CD4-positive, alpha-beta memory T cell (primary cell): ENCODE results near the gene UNCX. TPM values are rescaled to one million over a fixed set of nuclear protein-coding genes. Genes with fewer than 3 reads are reported as not detected.
"Not testable (repeated sequence)": the region's sequence is repeated elsewhere in the genome, so short reads cannot be mapped to it uniquely, and the experiment has no call there.

ENCODE experiments used
- CTCF ChIA-PET: fragments of 350-600 bp; sonication (Branson Sonifier 250); formaldehyde crosslinking; loops from one replicate; lab custom pipeline; 2021; ENCODE audit warnings: inconsistent platforms; ENCODE audit not compliant: partially characterized antibody; lab: Charles Lee
- POLR2A ChIA-PET: fragments of 350-600 bp; sonication (Branson Sonifier 250); formaldehyde crosslinking; loops from one replicate; lab custom pipeline; 2021; ENCODE audit not compliant: partially characterized antibody; lab: Charles Lee
- DNase-seq, 5 donors: peaks; one replicate each; pipeline versions ENCODE4 v3.0.0 to v3.0.0-alpha.2; 2020 to 2022; ENCODE audit warnings: mixed read lengths in 1 of 5
- H3K27ac ChIP-seq: one replicate; pipeline ENCODE4 v1.7.0; 2013; ENCODE audit warnings: low read depth, low read length
- H3K27me3 ChIP-seq: 2 replicates; pipeline ENCODE4 v1.7.0; 2013; ENCODE audit warnings: mild to moderate bottlenecking, low read length, moderate library complexity; ENCODE audit not compliant: insufficient read depth
- H3K36me3 ChIP-seq: 2 replicates; pipeline ENCODE4 v1.7.0; 2013; ENCODE audit warnings: mild to moderate bottlenecking, low read length, moderate library complexity; ENCODE audit not compliant: insufficient read depth
- H3K4me1 ChIP-seq: 2 replicates; pipeline ENCODE4 v1.7.0; 2013; ENCODE audit warnings: mild to moderate bottlenecking, low read length, moderate library complexity; ENCODE audit not compliant: insufficient read depth
- H3K4me3 ChIP-seq, 2 donors: one replicate each; pipeline ENCODE4 v1.7.0; 2013; ENCODE audit warnings: low read length in 2 of 2, mild to moderate bottlenecking in 1 of 2
- H3K9me3 ChIP-seq, 2 donors: one replicate each; pipeline ENCODE4 v1.7.0; 2013; ENCODE audit warnings: low read length in 2 of 2, control low read depth in 1 of 2; ENCODE audit not compliant: control insufficient read depth in 1 of 2
- H3K27ac Mint-ChIP-seq, 7 donors: one replicate each; pipeline ENCODE4 v1.8.0; 2020 to 2021; ENCODE audit warnings: mixed read lengths in 7 of 7, mild to moderate bottlenecking in 6 of 7, inconsistent platforms in 3 of 7, moderate library complexity in 3 of 7
- H3K27me3 Mint-ChIP-seq, 2 donors: one replicate each; pipeline ENCODE4 v1.8.0; 2020 to 2021; ENCODE audit warnings: mixed read lengths in 2 of 2
- H3K36me3 Mint-ChIP-seq, 2 donors: one replicate each; pipeline ENCODE4 v1.8.0; 2020 to 2021; ENCODE audit warnings: mixed read lengths in 2 of 2, inconsistent platforms in 1 of 2, mild to moderate bottlenecking in 1 of 2
- H3K4me1 Mint-ChIP-seq, 4 donors: one replicate each; pipeline ENCODE4 v1.8.0; 2020 to 2021; ENCODE audit warnings: mixed read lengths in 4 of 4, mild to moderate bottlenecking in 1 of 4
- H3K4me3 Mint-ChIP-seq, 8 donors: one replicate each; pipeline ENCODE4 v1.8.0; 2020 to 2021; ENCODE audit warnings: mixed read lengths in 8 of 8, mild to moderate bottlenecking in 7 of 8, moderate library complexity in 6 of 8, inconsistent platforms in 3 of 8
- H3K9me3 Mint-ChIP-seq, 8 donors: one replicate each; pipeline ENCODE4 v1.8.0; 2020 to 2021; ENCODE audit warnings: mixed read lengths in 8 of 8, mild to moderate bottlenecking in 5 of 8, inconsistent platforms in 3 of 8, moderate library complexity in 1 of 8
- intact Hi-C: fragments of 100-400 bp; cut with micrococcal nuclease; formaldehyde crosslinking; loops from one replicate; pipeline ENCODE4 v1.15.1; 2023
- polyA plus RNA-seq, 2 donors: library from polyadenylated mRNA; unstranded; fragments of 300-500 nt; fragmentation: Illumina TruSeq; gene quantifications; one replicate each; pipeline ENCODE4 v1.2.3, GENCODE V29; 2021
- total RNA-seq, 2 experiments: library from RNA; stranded (reverse); gene quantifications; one replicate each; pipeline ENCODE4 v1.2.3, GENCODE V29; 2021

Gene UNCX
- total and polyA plus RNA-seq, 4 experiments from 2014 or later, result not detected

DNA sequence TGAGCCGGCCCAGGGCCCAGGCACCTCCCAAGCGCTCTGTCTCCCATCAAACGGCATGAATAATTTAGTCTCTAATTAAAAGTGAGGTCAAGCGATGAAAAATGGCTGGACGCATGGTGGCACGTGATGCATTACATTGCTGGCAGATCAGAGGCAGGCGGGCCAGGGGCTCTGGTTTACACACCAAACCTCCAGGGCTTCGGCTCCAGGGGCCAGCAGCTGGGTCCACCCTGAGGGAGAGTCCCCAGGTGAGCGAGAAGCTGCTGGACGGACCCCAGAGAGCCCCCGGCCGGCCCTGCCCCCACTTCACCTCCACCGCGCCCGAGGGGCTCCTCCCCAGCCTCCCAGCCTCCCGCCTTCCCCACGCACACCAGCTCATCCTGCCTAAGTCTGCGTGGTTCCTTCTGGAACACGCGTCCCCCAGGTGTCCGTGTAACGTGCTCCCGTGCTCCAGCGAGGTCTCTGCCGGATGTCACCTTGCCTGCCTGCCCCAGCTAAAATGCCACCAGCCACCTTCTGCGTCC lies 23.2 kb downstream of the UNCX start:
- intact Hi-C loops, result no loop called here
- Mint-ChIP-seq H3K9me3 (no peaks in the 10 kb centered on the region), H3K27ac (no peak overlapping the region), H3K27me3 (peaks cover 27 to 31% of the 10 kb centered on the region in 2 donors), H3K4me3 (no peak overlapping the region), H3K36me3 (no peaks in the 10 kb centered on the region), H3K4me1 (peaks cover 0 to 3% (median under 1%) of the 10 kb centered on the region in 4 donors)
- ChIA-PET POLR2A (no interaction called here), CTCF (no interaction called here)
- H3K27ac ChIP-seq, result no peak overlapping the region
- H3K4me3 ChIP-seq, result no peak overlapping the region
- H3K9me3 ChIP-seq, result no peaks in the 10 kb centered on the region
- no peaks in the 10 kb centered on the region for H3K36me3 ChIP-seq
- no peaks in the 10 kb centered on the region for H3K4me1 ChIP-seq
- H3K27me3 ChIP-seq, result peaks cover 11% of the 10 kb centered on the region
- no peak for DNase-seq

DNA sequence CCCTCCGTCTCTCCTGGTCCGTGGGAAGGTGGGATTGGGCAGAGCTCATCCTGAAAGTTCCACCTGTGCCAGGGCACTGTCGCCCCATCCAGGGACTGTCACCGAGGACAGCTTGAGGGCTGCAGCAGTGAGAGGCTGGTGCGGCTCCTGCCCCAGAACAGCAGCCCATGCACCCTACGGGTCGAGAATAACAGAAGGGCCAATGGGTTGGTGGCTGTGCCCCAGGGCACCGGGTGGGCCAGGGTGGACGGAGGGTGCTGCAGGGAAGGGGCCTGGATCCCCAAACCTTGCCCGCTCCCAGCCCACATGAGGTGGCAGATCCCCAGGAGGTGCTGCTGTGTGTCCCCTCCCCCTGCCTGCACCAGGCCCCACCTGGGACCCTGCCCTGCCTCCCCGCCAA lies 23.9 kb downstream of the UNCX start:
- Histone ChIP-seq H3K9me3 (no peaks in the 10 kb centered on the region), H3K36me3 (no peaks in the 10 kb centered on the region), H3K4me1 (no peaks in the 10 kb centered on the region), H3K27ac (no peak overlapping the region), H3K4me3 (no peak overlapping the region), H3K27me3 (peaks cover 4% of the 10 kb centered on the region)
- ChIA-PET POLR2A (no interaction called here), CTCF (no interaction called here)
- Mint-ChIP-seq H3K4me3 (no peak overlapping the region), H3K27me3 (peaks cover 22 to 26% of the 10 kb centered on the region in 2 donors), H3K27ac (no peak overlapping the region), H3K36me3 (no peaks in the 10 kb centered on the region), H3K4me1 (peaks cover 0 to 3% (median under 1%) of the 10 kb centered on the region in 4 donors), H3K9me3 (no peaks in the 10 kb centered on the region)
- intact Hi-C loops, result no loop called here
- no peak for DNase-seq

- Mint-ChIP-seq H3K9me3 (no peaks in the 10 kb centered on the region), H3K4me3 (no peak overlapping the region), H3K27me3 (peaks cover 22 to 28% of the 10 kb centered on the region in 2 donors), H3K4me1 (peaks cover 0 to 3% (median under 1%) of the 10 kb centered on the region in 4 donors), H3K27ac (no peak overlapping the region), H3K36me3 (no peaks in the 10 kb centered on the region)
- Histone ChIP-seq H3K27me3 (no peaks in the 10 kb centered on the region), H3K36me3 (no peaks in the 10 kb centered on the region), H3K4me3 (no peak overlapping the region), H3K4me1 (no peaks in the 10 kb centered on the region), H3K9me3 (no peaks in the 10 kb centered on the region), H3K27ac (no peak overlapping the region)
- intact Hi-C loops, result no loop called here
- POLR2A ChIA-PET, result no interaction called here
- DNase-seq, result no peak
- CTCF ChIA-PET, result no interaction called here
Measured at GRCh38 chr7:1257221-1257620, 24.5 kb downstream of the UNCX start.

- H3K9me3 Mint-ChIP-seq, result no peaks in the 10 kb centered on the region
- Histone ChIP-seq H3K4me3 (no peak overlapping the region), H3K4me1 (no peaks in the 10 kb centered on the region), H3K27ac (no peak overlapping the region), H3K9me3 (no peaks in the 10 kb centered on the region), H3K36me3 (no peaks in the 10 kb centered on the region), H3K27me3 (no peaks in the 10 kb centered on the region)
- no peak overlapping the region for H3K27ac Mint-ChIP-seq
- ChIA-PET POLR2A (no interaction called here), CTCF (no interaction called here)
- no peak for DNase-seq
- H3K27me3 Mint-ChIP-seq, result peaks cover 24 to 28% of the 10 kb centered on the region in 2 donors
- H3K36me3 Mint-ChIP-seq, result no peaks in the 10 kb centered on the region
- no peak overlapping the region for H3K4me3 Mint-ChIP-seq
- H3K4me1 Mint-ChIP-seq, result peaks cover 0 to 3% (median under 1%) of the 10 kb centered on the region in 4 donors
- intact Hi-C loops, result no loop called here
Measured at GRCh38 chr7:1257863-1258262, 25.2 kb downstream of the UNCX start.

DNA sequence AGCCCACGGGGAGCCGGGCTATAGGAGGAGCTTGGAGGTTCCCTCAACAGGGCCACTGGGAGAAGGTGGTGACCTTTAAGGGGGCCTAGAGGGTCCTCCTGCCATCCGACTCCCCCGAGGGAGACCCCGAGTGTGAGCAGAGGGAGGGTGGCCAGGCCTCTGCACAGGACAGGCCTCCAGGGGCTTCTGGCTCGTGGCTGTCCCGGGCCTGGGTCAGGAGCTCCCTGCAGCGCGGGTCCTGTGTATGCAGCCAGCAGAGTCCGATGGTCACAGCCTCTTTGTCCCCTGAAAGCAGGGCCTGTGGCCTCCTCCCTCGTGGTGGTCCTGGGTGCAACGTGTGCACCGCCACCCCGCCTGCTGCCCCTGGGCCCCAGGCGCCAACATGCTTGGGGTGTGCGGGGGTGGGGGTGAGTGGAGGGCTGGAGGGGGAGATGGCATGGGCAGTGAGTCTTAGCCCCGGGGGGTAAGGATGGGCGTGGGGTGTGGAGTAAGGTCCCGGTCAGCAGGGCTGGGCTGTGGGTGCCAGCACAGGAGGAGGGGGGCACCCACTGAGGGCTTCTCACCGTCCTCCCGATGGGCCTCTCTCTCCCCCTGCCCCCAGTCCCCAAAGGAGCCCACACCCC lies 27.1 kb downstream of the UNCX start:
- DNase-seq, result no peak
- H3K9me3 ChIP-seq, result no peaks in the 10 kb centered on the region
- H3K4me1 ChIP-seq, result no peaks in the 10 kb centered on the region
- Mint-ChIP-seq H3K27ac (no peak overlapping the region), H3K27me3 (peaks cover 20% of the 10 kb centered on the region in 2 donors), H3K9me3 (peaks cover 0 to under 1% (median 0%) of the 10 kb centered on the region in 8 donors), H3K36me3 (no peaks in the 10 kb centered on the region), H3K4me1 (peaks cover 0 to 3% (median under 1%) of the 10 kb centered on the region in 4 donors), H3K4me3 (no peak overlapping the region)
- no peaks in the 10 kb centered on the region for H3K36me3 ChIP-seq
- POLR2A ChIA-PET, result no interaction called here
- intact Hi-C loops, result no loop called here
- H3K4me3 ChIP-seq, result no peak overlapping the region
- H3K27me3 ChIP-seq, result no peaks in the 10 kb centered on the region
- CTCF ChIA-PET, result no interaction called here
- H3K27ac ChIP-seq, result no peak overlapping the region

GRCh38 chr7:1260244-1260635 lies 27.6 kb downstream of the UNCX start:
- Mint-ChIP-seq H3K27me3 (peaks cover 20 to 23% of the 10 kb centered on the region in 2 donors), H3K36me3 (no peaks in the 10 kb centered on the region), H3K4me1 (peaks cover 0 to 3% (median under 1%) of the 10 kb centered on the region in 4 donors), H3K27ac (no peak overlapping the region), H3K9me3 (peaks cover 0 to 2% (median 0%) of the 10 kb centered on the region in 8 donors), H3K4me3 (no peak overlapping the region)
- intact Hi-C loops, result no loop called here
- Histone ChIP-seq H3K9me3 (no peaks in the 10 kb centered on the region), H3K4me3 (no peak overlapping the region), H3K4me1 (no peaks in the 10 kb centered on the region), H3K27me3 (no peaks in the 10 kb centered on the region), H3K36me3 (no peaks in the 10 kb centered on the region), H3K27ac (no peak overlapping the region)
- POLR2A ChIA-PET, result no interaction called here
- CTCF ChIA-PET, result no interaction called here
- DNase-seq, result no peak

- H3K27me3 ChIP-seq, H3K27ac Mint-ChIP-seq, H3K36me3 ChIP-seq: not testable (repeated sequence)
Measured at GRCh38 chr7:1261036-1261435, 28.4 kb downstream of the UNCX start.

More at GRCh38 chr7:1261036-1261435, 28.4 kb downstream of the UNCX start:
- H3K4me1 Mint-ChIP-seq, H3K9me3 Mint-ChIP-seq, H3K4me1 ChIP-seq, DNase-seq, H3K4me3 Mint-ChIP-seq, H3K36me3 Mint-ChIP-seq, H3K9me3 ChIP-seq, POLR2A ChIA-PET, H3K4me3 ChIP-seq, H3K27ac ChIP-seq, intact Hi-C loops, CTCF ChIA-PET: not testable (repeated sequence)
- peaks cover 21 to 24% of the 10 kb centered on the region in 2 donors for H3K27me3 Mint-ChIP-seq
